ENCODE results near the gene EIF4H. TPM values are rescaled to one million over a fixed set of nuclear protein-coding genes. Genes with fewer than 3 reads are reported as not detected.

The EIF4H gene
- total RNA-seq, 1 experiment from 2014 or later: 384 TPM

- intact Hi-C loops (cut with micrococcal nuclease): no loop called here
- H3K9me2 ChIP-seq (ENCODE audit: insufficient read depth): no peaks in the 10 kb centered on the region
- no peak overlapping the region for H3K4me3 ChIP-seq (replicated peaks in 1 of 2; ENCODE audit: low read depth in 1 of 2, low read length in 2 of 2)
- ChIA-PET POLR2A (no interaction called here), CTCF (interaction anchor here (1.0 kb wide), 1 partner anchor 44 kb away, joined by 3 read pairs; no protein-coding TSS in a partner anchor), RAD21 (ENCODE audit: low non-redundant PET in 1 of 2, low total read pairs in 2 of 2, uncharacterized antibody in 2 of 2, unreplicated experiment in 2 of 2) (no interaction called here)
- no TSS peak for BruUV-seq (replicated peaks)
- H3K4me2 ChIP-seq (ENCODE audit: low read length): no peak overlapping the region
- ATAC-seq: no peak
- no peaks in the 10 kb centered on the region for H3K79me2 ChIP-seq (ENCODE audit: insufficient read depth, low read length)
- H3K9ac ChIP-seq (ENCODE audit: low read length): no peak overlapping the region
- H3K36me3 ChIP-seq (ENCODE audit: control insufficient read depth in 1 of 2, insufficient read depth in 2 of 2, low read length in 2 of 2): no peaks in the 10 kb centered on the region
- no peaks in the 10 kb centered on the region for H3K9me3 ChIP-seq (ENCODE audit: control insufficient read depth in 1 of 2, insufficient read depth in 1 of 2, low read depth in 1 of 2, low read length in 2 of 2)
- TF ChIP-seq ATF3 (IDR thresholded peaks at IDR 0.05) (no peak), TCF7L2 (IDR thresholded peaks at IDR 0.05; ENCODE audit: borderline replicate concordance, extremely low read depth, insufficient read depth, insufficient read length) (no peak), CTCF (IDR thresholded peaks at IDR 0.05 in 2 of 3, conservative IDR thresholded peaks at IDR 0.05 in 1 of 3; ENCODE audit: borderline replicate concordance in 1 of 3, insufficient read depth in 1 of 3, low read depth in 2 of 3, low read length in 2 of 3) (no peak), RAD21 (IDR thresholded peaks at IDR 0.05; ENCODE audit: low read depth) (no peak), REST (IDR thresholded peaks at IDR 0.05; ENCODE audit: low read depth) (no peak), POLR2AphosphoS5 (IDR thresholded peaks at IDR 0.05; ENCODE audit: low read depth, low read length) (no peak), CBX3 (IDR thresholded peaks at IDR 0.05; ENCODE audit: low read depth) (no peak), ZNF274 (IDR thresholded peaks at IDR 0.05; ENCODE audit: low read depth, low read length) (no peak), POLR2A (IDR thresholded peaks at IDR 0.05; ENCODE audit: borderline replicate concordance, extremely low read depth, insufficient read depth, insufficient read length) (no peak), ELF1 (IDR thresholded peaks at IDR 0.05; ENCODE audit: borderline replicate concordance, low read depth) (no peak), SP1 (IDR thresholded peaks at IDR 0.05; ENCODE audit: low read depth) (no peak), EGR1 (IDR thresholded peaks at IDR 0.05; ENCODE audit: low read depth) (no peak), SIN3A (IDR thresholded peaks at IDR 0.05; ENCODE audit: low read depth) (no peak)
- H4K20me1 ChIP-seq (ENCODE audit: insufficient read depth): no peaks in the 10 kb centered on the region
- peaks cover 22 to 48% of the 10 kb centered on the region in 2 experiments for H3K4me1 ChIP-seq (ENCODE audit: control insufficient read depth in 1 of 2, insufficient read depth in 2 of 2, low read length in 2 of 2)
- no peak overlapping the region for H3K27ac ChIP-seq (ENCODE audit: low read depth, low read length)
- no peak overlapping the region for H2AFZ ChIP-seq (ENCODE audit: low read depth, low read length, poor library complexity, severe bottlenecking)
- no peaks in the 10 kb centered on the region for H3K27me3 ChIP-seq (ENCODE audit: insufficient read depth, low read length)
- no peak for DNase-seq (ENCODE audit: low read depth, low spot score)
Measured at GRCh38 chr7:74138945-74139843, 35.0 kb upstream of the EIF4H start.

Measured in HCT116 (cell line).